Mucosa of rectum (tissue), 2 donors: ENCODE results near the gene LTBP2.

Experiments
- H3K27ac ChIP-seq, 2 donors: one replicate each; pipeline ENCODE4 v1.7.0; 2013; ENCODE audit warnings: inconsistent platforms in 2 of 2, low read depth in 2 of 2, low read length in 2 of 2
- H3K27me3 ChIP-seq, 2 donors: one replicate each; pipeline ENCODE4 v1.7.0; 2013; ENCODE audit warnings: low read length in 2 of 2; ENCODE audit not compliant: control insufficient read depth in 2 of 2, insufficient read depth in 2 of 2
- H3K36me3 ChIP-seq, 2 donors: one replicate each; pipeline ENCODE4 v1.7.0; 2013; ENCODE audit warnings: low read length in 2 of 2; ENCODE audit not compliant: control insufficient read depth in 2 of 2, insufficient read depth in 2 of 2
- H3K4me1 ChIP-seq, 2 donors: one replicate each; pipeline ENCODE4 v1.7.0; 2013; ENCODE audit warnings: low read length in 2 of 2, mild to moderate bottlenecking in 1 of 2; ENCODE audit not compliant: control insufficient read depth in 2 of 2, insufficient read depth in 2 of 2
- H3K4me3 ChIP-seq, 2 donors: one replicate each; pipeline ENCODE4 v1.7.0; 2013; ENCODE audit warnings: low read length in 2 of 2
- H3K9ac ChIP-seq, 2 donors: one replicate each; pipeline ENCODE4 v1.7.0; 2013; ENCODE audit warnings: low read length in 2 of 2, low read depth in 1 of 2, mild to moderate bottlenecking in 1 of 2
- H3K9me3 ChIP-seq, 2 donors: one replicate each; pipeline ENCODE4 v1.7.0; 2013; ENCODE audit warnings: low read length in 2 of 2; ENCODE audit not compliant: control insufficient read depth in 2 of 2
- donor health status: healthy.
- donor health status: Normal muscosa, but diverticular disease.

LTBP2 gene

GRCh38 chr14:74650927-74651686 lies 39.1 kb upstream of the LTBP2 start:
- no peaks in the 10 kb centered on the region for H3K36me3 ChIP-seq
- no peaks in the 10 kb centered on the region for H3K27me3 ChIP-seq
- no peaks in the 10 kb centered on the region for H3K9me3 ChIP-seq
- no peak overlapping the region for H3K4me3 ChIP-seq
- no peak overlapping the region for H3K9ac ChIP-seq
- H3K27ac ChIP-seq = no peak overlapping the region
- no peaks in the 10 kb centered on the region for H3K4me1 ChIP-seq

- Histone ChIP-seq H3K27ac (no peak overlapping the region), H3K4me1 (no peaks in the 10 kb centered on the region), H3K27me3 (no peaks in the 10 kb centered on the region), H3K4me3 (no peak overlapping the region), H3K36me3 (no peaks in the 10 kb centered on the region), H3K9me3 (no peaks in the 10 kb centered on the region), H3K9ac (no peak overlapping the region)
Observed at GRCh38 chr14:74649673-74650072, 37.6 kb upstream of the LTBP2 start.

DNA sequence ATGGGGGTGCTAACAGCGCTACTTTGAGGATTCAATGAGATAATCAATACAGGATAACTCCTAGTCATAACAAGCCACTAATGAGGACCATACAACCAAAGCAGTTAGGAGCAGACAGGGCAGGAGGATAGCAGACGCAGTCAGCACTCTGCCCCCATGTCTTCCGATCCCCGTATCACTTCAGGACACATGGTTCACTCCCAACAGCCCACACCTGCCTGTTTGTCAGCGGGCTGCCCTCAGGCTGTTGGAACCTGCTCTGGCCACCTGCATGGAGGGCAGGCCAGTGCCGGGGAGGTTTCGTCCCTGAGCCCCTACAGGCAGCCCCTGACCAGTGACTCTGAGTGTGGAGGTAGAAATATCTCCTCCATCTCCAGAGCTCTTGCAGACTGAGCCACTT lies 37.1 kb upstream of the LTBP2 start:
- H3K27ac ChIP-seq = no peak overlapping the region
- no peaks in the 10 kb centered on the region for H3K36me3 ChIP-seq
- no peak overlapping the region for H3K4me3 ChIP-seq
- no peak overlapping the region for H3K9ac ChIP-seq
- no peaks in the 10 kb centered on the region for H3K9me3 ChIP-seq
- no peaks in the 10 kb centered on the region for H3K27me3 ChIP-seq
- H3K4me1 ChIP-seq = no peaks in the 10 kb centered on the region

GRCh38 chr14:74648601-74649000 lies 36.6 kb upstream of the LTBP2 start:
- H3K4me1 ChIP-seq = no peaks in the 10 kb centered on the region
- H3K4me3 ChIP-seq = no peak overlapping the region
- no peak overlapping the region for H3K27ac ChIP-seq
- H3K27me3 ChIP-seq = no peaks in the 10 kb centered on the region
- no peaks in the 10 kb centered on the region for H3K36me3 ChIP-seq
- no peaks in the 10 kb centered on the region for H3K9me3 ChIP-seq
- no peak overlapping the region for H3K9ac ChIP-seq

GRCh38 chr14:74647678-74648461 lies 35.8 kb upstream of the LTBP2 start:
- H3K36me3 ChIP-seq = no peaks in the 10 kb centered on the region
- no peak overlapping the region for H3K9ac ChIP-seq
- no peak overlapping the region for H3K27ac ChIP-seq
- no peak overlapping the region for H3K4me3 ChIP-seq
- H3K9me3 ChIP-seq = no peaks in the 10 kb centered on the region
- no peaks in the 10 kb centered on the region for H3K4me1 ChIP-seq
- H3K27me3 ChIP-seq = no peaks in the 10 kb centered on the region

DNA sequence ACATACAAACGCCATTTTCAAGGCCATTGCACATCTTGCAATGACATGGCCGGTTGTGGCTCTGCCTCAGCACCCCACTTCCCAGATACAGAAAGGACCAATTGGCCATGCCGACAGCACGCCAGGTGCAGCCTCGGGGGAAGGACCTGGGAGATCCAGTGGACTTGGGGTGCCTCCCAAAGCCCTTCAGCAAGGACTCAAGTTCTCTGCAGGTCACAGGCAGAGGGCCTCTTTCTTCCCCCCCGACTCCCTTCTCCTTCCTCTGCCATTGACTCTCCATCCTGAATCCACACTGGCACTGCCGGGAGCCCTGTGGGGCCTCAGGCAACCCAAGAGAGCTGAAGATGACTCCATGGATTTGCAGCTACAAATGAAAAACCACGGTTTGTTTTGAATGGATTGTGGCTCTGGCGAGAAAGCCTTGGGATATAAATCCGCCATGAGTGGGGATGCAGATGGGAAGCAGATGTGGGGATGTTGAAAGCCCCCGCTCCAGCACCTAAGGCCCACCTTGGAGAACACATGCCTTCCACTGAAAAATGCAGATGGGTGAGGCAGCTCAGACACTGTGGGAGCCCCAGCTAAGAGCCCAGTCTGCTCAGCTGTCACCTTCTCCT lies 35.1 kb upstream of the LTBP2 start:
- Histone ChIP-seq H3K4me3 (no peak overlapping the region), H3K9ac (no peak overlapping the region), H3K9me3 (no peaks in the 10 kb centered on the region), H3K4me1 (no peaks in the 10 kb centered on the region), H3K27me3 (no peaks in the 10 kb centered on the region), H3K27ac (no peak overlapping the region), H3K36me3 (no peaks in the 10 kb centered on the region)

DNA sequence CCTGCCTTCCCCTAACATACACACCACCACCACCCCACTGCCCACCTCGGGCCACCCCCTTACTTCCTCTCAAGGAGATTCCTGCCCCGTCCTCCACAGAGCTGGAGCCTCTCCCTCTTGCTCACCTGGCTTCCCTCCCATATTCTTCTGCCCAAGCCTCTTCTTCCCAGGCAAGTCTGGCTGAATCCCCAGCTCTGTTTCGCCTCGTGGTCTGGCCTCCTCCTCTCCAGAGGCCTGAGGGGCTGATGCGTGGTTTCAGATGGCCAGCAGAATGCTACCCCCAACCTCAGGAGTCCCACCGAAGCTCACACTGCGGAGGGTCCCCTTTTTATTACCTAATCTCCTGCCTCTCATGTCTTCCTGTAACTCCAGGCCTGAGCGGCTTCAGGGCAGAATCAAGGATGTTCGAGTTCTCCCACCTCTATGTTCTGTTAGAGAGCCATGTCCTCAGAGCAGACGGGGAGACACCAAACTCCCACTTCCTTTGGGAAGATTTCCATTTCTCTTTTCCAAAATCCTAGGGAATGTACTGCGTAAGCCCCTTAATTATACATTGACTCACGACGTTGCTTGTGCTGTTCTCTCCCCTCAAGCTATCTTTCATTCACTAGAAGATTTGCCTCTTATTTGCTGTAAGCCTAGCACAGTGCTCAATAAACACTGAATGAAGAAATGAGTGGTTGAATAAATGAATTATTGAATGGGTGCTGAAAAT lies 33.9 kb upstream of the LTBP2 start:
- Histone ChIP-seq H3K4me3 (no peak overlapping the region), H3K27me3 (no peaks in the 10 kb centered on the region), H3K4me1 (no peaks in the 10 kb centered on the region), H3K9ac (no peak overlapping the region), H3K27ac (no peak overlapping the region), H3K9me3 (no peaks in the 10 kb centered on the region), H3K36me3 (no peaks in the 10 kb centered on the region)

GRCh38 chr14:74645244-74645643 lies 33.2 kb upstream of the LTBP2 start:
- peaks cover 0 to 4% of the 10 kb centered on the region in 2 donors for H3K27me3 ChIP-seq
- H3K9me3 ChIP-seq = no peaks in the 10 kb centered on the region

GRCh38 chr14:74641601-74642391 lies 29.8 kb upstream of the LTBP2 start:
- H3K27me3 ChIP-seq = peaks cover 0 to 4% of the 10 kb centered on the region in 2 donors
- H3K9me3 ChIP-seq = no peaks in the 10 kb centered on the region
- no peak overlapping the region for H3K4me3 ChIP-seq
- H3K9ac ChIP-seq = no peak overlapping the region
- H3K36me3 ChIP-seq = no peaks in the 10 kb centered on the region
- H3K4me1 ChIP-seq = no peaks in the 10 kb centered on the region
- H3K27ac ChIP-seq = no peak overlapping the region

More at GRCh38 chr14:74645244-74645643, 33.2 kb upstream of the LTBP2 start:
- Histone ChIP-seq H3K36me3 (no peaks in the 10 kb centered on the region), H3K9ac (no peak overlapping the region), H3K27ac (no peak overlapping the region), H3K4me3 (no peak overlapping the region), H3K4me1 (no peaks in the 10 kb centered on the region)
